Measurements from ENCODE around the gene CDH12. TPM values are rescaled to one million over a fixed set of nuclear protein-coding genes. Genes with fewer than 3 reads are reported as not detected.

The CDH12 gene
- total RNA-seq, 1 experiment from 2014 or later: not detected

GRCh38 chr5:22500556-22500955 is 352.6 kb downstream of the CDH12 start:
- Histone ChIP-seq H3K79me2 (ENCODE audit: low read length) (no peaks in the 10 kb centered on the region), H3K4me1 (ENCODE audit: low read length) (no peaks in the 10 kb centered on the region), H2AFZ (ENCODE audit: low read length) (no peak overlapping the region), H3K9ac (ENCODE audit: low read length) (no peak overlapping the region), H3K27ac (ENCODE audit: low read length) (no peak overlapping the region), H3K4me3 (ENCODE audit: low read length) (no peak overlapping the region), H3K36me3 (ENCODE audit: insufficient read depth, low read length) (no peaks in the 10 kb centered on the region), H3K27me3 (ENCODE audit: low read length) (no peaks in the 10 kb centered on the region), H3K4me2 (ENCODE audit: low read depth, low read length, poor library complexity, severe bottlenecking) (no peak overlapping the region), H3K9me3 (ENCODE audit: low read length) (no peaks in the 10 kb centered on the region), H3K9me2 (replicated peaks; ENCODE audit: insufficient read depth, low read length) (no peaks in the 10 kb centered on the region), H4K20me1 (ENCODE audit: insufficient read depth, low read depth, low read length) (no peaks in the 10 kb centered on the region)
- no peak for DNase-seq

DNA sequence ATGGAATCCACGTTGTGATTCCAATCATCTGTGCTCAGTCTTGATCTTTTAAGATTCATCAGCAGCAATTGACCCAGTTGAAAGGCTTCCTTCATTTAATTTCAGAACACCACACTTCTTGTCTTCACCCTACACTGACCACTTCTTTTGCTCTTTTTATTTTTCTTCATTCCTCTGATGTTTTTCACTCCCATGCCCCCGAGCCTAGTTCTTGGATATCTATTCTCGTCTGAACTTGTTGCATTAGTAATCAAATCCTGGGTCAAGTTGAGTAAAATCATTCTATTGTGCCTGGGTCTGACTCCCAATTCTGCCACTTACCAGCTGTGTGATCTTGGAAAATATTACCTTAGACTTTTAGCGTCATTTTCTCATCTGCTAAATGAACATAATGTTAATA is 356.5 kb downstream of the CDH12 start:
- Histone ChIP-seq H3K27me3 (ENCODE audit: low read length) (no peaks in the 10 kb centered on the region), H3K4me2 (ENCODE audit: low read depth, low read length, poor library complexity, severe bottlenecking) (no peak overlapping the region), H3K79me2 (ENCODE audit: low read length) (no peaks in the 10 kb centered on the region), H3K4me3 (ENCODE audit: low read length) (no peak overlapping the region), H2AFZ (ENCODE audit: low read length) (no peak overlapping the region), H3K9me2 (replicated peaks; ENCODE audit: insufficient read depth, low read length) (no peaks in the 10 kb centered on the region), H3K36me3 (ENCODE audit: insufficient read depth, low read length) (no peaks in the 10 kb centered on the region), H3K4me1 (ENCODE audit: low read length) (no peaks in the 10 kb centered on the region), H4K20me1 (ENCODE audit: insufficient read depth, low read depth, low read length) (no peaks in the 10 kb centered on the region), H3K27ac (ENCODE audit: low read length) (no peak overlapping the region), H3K9ac (ENCODE audit: low read length) (no peak overlapping the region), H3K9me3 (ENCODE audit: low read length) (no peaks in the 10 kb centered on the region)
- no peak for DNase-seq

DNA sequence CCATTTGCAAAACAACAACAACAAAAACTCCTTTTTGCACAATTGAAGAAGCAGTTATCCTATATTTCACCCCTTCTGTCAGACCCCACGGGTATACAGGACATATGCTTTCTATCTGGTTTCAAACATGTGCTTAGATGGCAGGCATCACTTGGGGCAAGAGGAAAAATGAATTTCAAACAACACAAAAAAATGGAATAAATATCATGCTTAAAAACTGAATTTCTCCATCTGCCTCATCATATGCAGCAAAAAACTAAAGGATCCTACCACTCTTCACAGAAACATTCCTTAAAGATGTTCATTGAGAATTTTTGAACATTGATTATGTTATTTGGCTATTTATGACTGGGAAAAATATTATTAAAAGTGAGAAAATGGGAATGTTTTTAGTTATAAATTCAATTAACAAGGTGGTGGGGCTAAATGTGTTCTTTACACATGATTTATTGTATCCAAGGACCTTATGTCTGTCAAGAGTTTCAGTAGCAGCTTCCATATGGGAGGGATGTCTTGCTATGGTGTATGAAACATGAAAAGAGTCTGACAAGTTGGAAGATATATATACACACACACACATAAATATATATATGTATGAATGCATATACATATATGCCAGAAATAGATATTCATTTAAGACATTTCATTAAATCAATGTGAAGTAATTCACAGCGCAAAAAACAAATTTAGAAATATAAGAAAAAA is 358.0 kb downstream of the CDH12 start:
- Histone ChIP-seq H3K9ac (ENCODE audit: low read length) (no peak overlapping the region), H2AFZ (ENCODE audit: low read length) (no peak overlapping the region)

DNA sequence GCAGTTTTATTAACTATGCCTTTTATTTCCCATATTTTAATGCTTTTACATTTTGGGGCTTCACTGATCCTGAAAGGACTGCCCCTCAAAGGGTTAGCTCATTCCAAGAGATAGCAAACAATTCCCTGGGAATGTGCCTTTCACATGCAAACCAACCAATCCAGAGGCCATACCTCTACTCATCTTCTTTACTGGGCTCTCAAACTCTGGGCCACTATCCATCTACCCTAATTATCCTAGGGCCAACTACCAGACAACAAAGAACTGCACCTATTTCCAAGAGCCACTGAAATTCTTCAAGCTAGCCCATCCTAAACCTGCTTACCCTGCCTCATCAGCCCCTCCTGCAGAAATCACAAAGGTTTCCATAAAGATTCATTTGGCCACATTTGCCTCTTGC is 364.7 kb downstream of the CDH12 start:
- no peaks in the 10 kb centered on the region for H3K9me3 ChIP-seq (ENCODE audit: low read length)
- no peaks in the 10 kb centered on the region for H3K4me1 ChIP-seq (ENCODE audit: low read length)
- no peaks in the 10 kb centered on the region for H3K36me3 ChIP-seq (ENCODE audit: insufficient read depth, low read length)
- no peak overlapping the region for H3K4me3 ChIP-seq (ENCODE audit: low read length)
- H4K20me1 ChIP-seq (ENCODE audit: insufficient read depth, low read depth, low read length): no peaks in the 10 kb centered on the region
- no peak overlapping the region for H3K4me2 ChIP-seq (ENCODE audit: low read depth, low read length, poor library complexity, severe bottlenecking)
- DNase-seq: no peak
- H2AFZ ChIP-seq (ENCODE audit: low read length): no peak overlapping the region
- no peaks in the 10 kb centered on the region for H3K27me3 ChIP-seq (ENCODE audit: low read length)
- H3K27ac ChIP-seq (ENCODE audit: low read length): no peak overlapping the region
- no peak overlapping the region for H3K9ac ChIP-seq (ENCODE audit: low read length)
- H3K9me2 ChIP-seq (replicated peaks; ENCODE audit: insufficient read depth, low read length): no peaks in the 10 kb centered on the region
- no peaks in the 10 kb centered on the region for H3K79me2 ChIP-seq (ENCODE audit: low read length)

More for the DNA sequence above, 358.0 kb downstream of the CDH12 start:
- Histone ChIP-seq H4K20me1 (ENCODE audit: insufficient read depth, low read depth, low read length) (no peaks in the 10 kb centered on the region), H3K27ac (ENCODE audit: low read length) (no peak overlapping the region), H3K4me1 (ENCODE audit: low read length) (no peaks in the 10 kb centered on the region), H3K79me2 (ENCODE audit: low read length) (no peaks in the 10 kb centered on the region), H3K9me3 (ENCODE audit: low read length) (no peaks in the 10 kb centered on the region), H3K9me2 (replicated peaks; ENCODE audit: insufficient read depth, low read length) (no peaks in the 10 kb centered on the region), H3K36me3 (ENCODE audit: insufficient read depth, low read length) (no peaks in the 10 kb centered on the region), H3K4me2 (ENCODE audit: low read depth, low read length, poor library complexity, severe bottlenecking) (no peak overlapping the region), H3K4me3 (ENCODE audit: low read length) (no peak overlapping the region), H3K27me3 (ENCODE audit: low read length) (no peaks in the 10 kb centered on the region)
- DNase-seq: no peak

DNA sequence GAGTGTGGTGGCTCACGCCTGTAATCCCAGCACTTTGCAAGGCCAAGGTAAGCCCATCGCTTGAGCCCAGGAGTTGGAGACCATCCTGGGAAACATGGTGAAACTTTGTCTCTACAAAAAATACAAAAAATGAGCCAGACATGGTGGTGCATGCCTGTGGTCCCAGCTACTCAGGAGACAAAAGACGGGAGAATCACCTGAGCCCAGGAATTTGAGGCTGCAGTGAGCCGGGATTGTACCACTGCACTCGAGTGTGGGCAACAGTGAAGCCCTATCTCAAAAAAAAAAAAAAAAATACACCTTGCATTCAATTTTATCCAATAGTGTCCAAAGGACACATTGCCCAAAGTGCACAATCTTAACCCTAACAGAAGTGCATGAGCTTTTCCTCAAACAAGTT is 372.8 kb downstream of the CDH12 start:
- Histone ChIP-seq H3K9me3 (ENCODE audit: low read length) (no peaks in the 10 kb centered on the region), H3K27ac (ENCODE audit: low read length) (no peak overlapping the region), H3K9ac (ENCODE audit: low read length) (no peak overlapping the region), H3K4me3 (ENCODE audit: low read length) (no peak overlapping the region), H3K36me3 (ENCODE audit: insufficient read depth, low read length) (no peaks in the 10 kb centered on the region), H3K4me2 (ENCODE audit: low read depth, low read length, poor library complexity, severe bottlenecking) (no peak overlapping the region), H3K79me2 (ENCODE audit: low read length) (no peaks in the 10 kb centered on the region), H3K9me2 (replicated peaks; ENCODE audit: insufficient read depth, low read length) (no peaks in the 10 kb centered on the region), H3K4me1 (ENCODE audit: low read length) (no peaks in the 10 kb centered on the region), H3K27me3 (ENCODE audit: low read length) (no peaks in the 10 kb centered on the region), H4K20me1 (ENCODE audit: insufficient read depth, low read depth, low read length) (no peaks in the 10 kb centered on the region), H2AFZ (ENCODE audit: low read length) (no peak overlapping the region)
- DNase-seq: no peak

GRCh38 chr5:22473886-22474285 is 379.3 kb downstream of the CDH12 start:
- Histone ChIP-seq H3K9me3 (ENCODE audit: low read length) (no peaks in the 10 kb centered on the region), H3K9ac (ENCODE audit: low read length) (no peak overlapping the region), H3K36me3 (ENCODE audit: insufficient read depth, low read length) (no peaks in the 10 kb centered on the region), H4K20me1 (ENCODE audit: insufficient read depth, low read depth, low read length) (no peaks in the 10 kb centered on the region), H3K4me1 (ENCODE audit: low read length) (no peaks in the 10 kb centered on the region), H3K4me3 (ENCODE audit: low read length) (no peak overlapping the region), H3K27ac (ENCODE audit: low read length) (no peak overlapping the region), H3K79me2 (ENCODE audit: low read length) (no peaks in the 10 kb centered on the region), H2AFZ (ENCODE audit: low read length) (no peak overlapping the region), H3K9me2 (replicated peaks; ENCODE audit: insufficient read depth, low read length) (no peaks in the 10 kb centered on the region), H3K27me3 (ENCODE audit: low read length) (no peaks in the 10 kb centered on the region), H3K4me2 (ENCODE audit: low read depth, low read length, poor library complexity, severe bottlenecking) (no peak overlapping the region)
- DNase-seq: no peak

DNA sequence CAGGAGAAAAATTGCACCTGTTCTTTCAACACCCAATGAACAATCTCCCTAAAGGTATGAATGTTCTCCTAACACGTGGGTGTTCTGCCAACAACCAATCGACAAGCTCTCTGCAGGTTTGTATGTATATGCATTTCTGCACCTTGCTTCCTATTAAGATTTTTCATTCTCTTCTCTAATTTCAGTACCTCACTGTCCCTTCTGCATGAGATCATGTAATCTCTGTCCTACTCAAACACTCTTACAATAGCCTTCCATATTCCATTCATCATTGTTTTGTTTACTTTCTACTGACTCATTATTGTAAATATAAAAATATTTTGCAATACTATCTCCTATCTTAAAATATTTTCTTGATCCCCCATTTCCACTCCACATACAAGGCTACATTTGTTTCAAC is 382.0 kb downstream of the CDH12 start:
- Histone ChIP-seq H3K9ac (ENCODE audit: low read length) (no peak overlapping the region), H3K4me1 (ENCODE audit: low read length) (no peaks in the 10 kb centered on the region), H3K79me2 (ENCODE audit: low read length) (no peaks in the 10 kb centered on the region), H3K4me2 (ENCODE audit: low read depth, low read length, poor library complexity, severe bottlenecking) (no peak overlapping the region), H3K27me3 (ENCODE audit: low read length) (no peaks in the 10 kb centered on the region), H3K4me3 (ENCODE audit: low read length) (no peak overlapping the region), H3K9me2 (replicated peaks; ENCODE audit: insufficient read depth, low read length) (no peaks in the 10 kb centered on the region), H2AFZ (ENCODE audit: low read length) (no peak overlapping the region), H3K27ac (ENCODE audit: low read length) (no peak overlapping the region), H3K36me3 (ENCODE audit: insufficient read depth, low read length) (no peaks in the 10 kb centered on the region), H3K9me3 (ENCODE audit: low read length) (no peaks in the 10 kb centered on the region), H4K20me1 (ENCODE audit: insufficient read depth, low read depth, low read length) (no peaks in the 10 kb centered on the region)
- no peak for DNase-seq

GRCh38 chr5:22470408-22470807 is 382.7 kb downstream of the CDH12 start:
- H3K27me3 ChIP-seq (ENCODE audit: low read length): no peaks in the 10 kb centered on the region
- DNase-seq: no peak
- no peak overlapping the region for H2AFZ ChIP-seq (ENCODE audit: low read length)
- no peak overlapping the region for H3K4me2 ChIP-seq (ENCODE audit: low read depth, low read length, poor library complexity, severe bottlenecking)
- H3K4me1 ChIP-seq (ENCODE audit: low read length): no peaks in the 10 kb centered on the region
- no peaks in the 10 kb centered on the region for H3K9me3 ChIP-seq (ENCODE audit: low read length)
- H3K9me2 ChIP-seq (replicated peaks; ENCODE audit: insufficient read depth, low read length): no peaks in the 10 kb centered on the region
- H3K79me2 ChIP-seq (ENCODE audit: low read length): no peaks in the 10 kb centered on the region
- H3K9ac ChIP-seq (ENCODE audit: low read length): no peak overlapping the region
- H4K20me1 ChIP-seq (ENCODE audit: insufficient read depth, low read depth, low read length): no peaks in the 10 kb centered on the region
- no peaks in the 10 kb centered on the region for H3K36me3 ChIP-seq (ENCODE audit: insufficient read depth, low read length)
- no peak overlapping the region for H3K27ac ChIP-seq (ENCODE audit: low read length)
- no peak overlapping the region for H3K4me3 ChIP-seq (ENCODE audit: low read length)
